HepG2 (cell line): ENCODE results near the gene TWNK. TPM values are rescaled to one million over a fixed set of nuclear protein-coding genes. Genes with fewer than 3 reads are reported as not detected.
A peak's percentile ranks its signal among the peaks of the same experiment; 100 is the strongest.

Experiments
- AGO1 ChIP-seq: fragments of 200-400 bp; formaldehyde crosslinking; IDR thresholded peaks from 2 replicates; pipeline ENCODE4 v1.6.1; 2017; ENCODE audit warnings: mild to moderate bottlenecking, low read depth, low read length, moderate library complexity; ENCODE audit not compliant: poor library complexity, severe bottlenecking
- AKNA ChIP-seq: sonication (generic); formaldehyde crosslinking; IDR thresholded peaks from 2 replicates; pipeline ENCODE4 v1.4.0; 2020; ENCODE audit warnings: missing genetic modification reagents, borderline replicate concordance
- BRD4 ChIP-seq: sonication (generic); formaldehyde crosslinking; IDR thresholded peaks from 2 replicates; pipeline ENCODE4 v1.4.0; 2020; ENCODE audit warnings: missing genetic modification reagents
- ELF4 ChIP-seq: sonication (generic); formaldehyde crosslinking; IDR thresholded peaks from 2 replicates; pipeline ENCODE4 v1.5.0; 2020; ENCODE audit warnings: missing genetic modification reagents, mild to moderate bottlenecking, moderate library complexity, borderline replicate concordance
- HMGXB4 ChIP-seq, 2 experiments: sonication (generic) in 1 of 2; formaldehyde crosslinking in 1 of 2; IDR thresholded peaks; 2 replicates each; pipeline versions ENCODE4 v1.4.0 to v1.6.1; 2018 to 2020; ENCODE audit warnings: missing genetic modification reagents in 2 of 2, borderline replicate concordance in 1 of 2, low read depth in 1 of 2, mild to moderate bottlenecking in 1 of 2, missing biosample characterization in 1 of 2
- KLF12 ChIP-seq: sonication (generic); formaldehyde crosslinking; IDR thresholded peaks from 2 replicates; pipeline ENCODE4 v1.4.0; 2020; ENCODE audit warnings: missing genetic modification reagents, borderline replicate concordance
- MAZ ChIP-seq, 2 experiments: sonication (generic) in 1 of 2; formaldehyde crosslinking in 1 of 2; IDR thresholded peaks; 2 replicates each; pipeline versions ENCODE4 v1.5.0 to v1.6.1; 2012 to 2020; ENCODE audit warnings: low read depth in 2 of 2, mild to moderate bottlenecking in 2 of 2, borderline replicate concordance in 1 of 2, improper control_type of control experiment in 1 of 2, low read length in 1 of 2, missing genetic modification reagents in 1 of 2, moderate library complexity in 1 of 2
- MBD4 ChIP-seq: IDR thresholded peaks from 2 replicates; pipeline ENCODE4 v1.6.1; 2012; ENCODE audit warnings: low read length, inconsistent platforms, borderline replicate concordance
- NBN ChIP-seq: fragments of 450-650 bp; conservative IDR thresholded peaks from 2 replicates; pipeline ENCODE4 v1.6.1; 2017
- NKX3-1 ChIP-seq: sonication (generic); formaldehyde crosslinking; IDR thresholded peaks from 2 replicates; pipeline ENCODE4 v1.5.0; 2020; ENCODE audit warnings: missing genetic modification reagents
- NR2C2 ChIP-seq: sonication (generic); formaldehyde crosslinking; IDR thresholded peaks from 2 replicates; pipeline ENCODE4 v1.4.0; 2020; ENCODE audit warnings: missing genetic modification reagents, mild to moderate bottlenecking, moderate library complexity, borderline replicate concordance
- PCBP1 ChIP-seq: fragments of 200-400 bp; formaldehyde crosslinking; IDR thresholded peaks from 2 replicates; pipeline ENCODE4 v1.6.1; 2017; ENCODE audit warnings: mild to moderate bottlenecking, low read depth, low read length, borderline replicate concordance
- RARA ChIP-seq: IDR thresholded peaks from 2 replicates; pipeline ENCODE4 v1.6.1; 2016; ENCODE audit warnings: missing genetic modification reagents, missing compliant biosample characterization
- SP1 ChIP-seq, 2 experiments: fragments of 450-650 bp in 1 of 2; sonication (generic) in 1 of 2; formaldehyde crosslinking in 1 of 2; IDR thresholded peaks; 2 replicates each; pipeline versions ENCODE4 v1.4.0 to v1.6.1; 2016 to 2020; ENCODE audit warnings: missing genetic modification reagents in 1 of 2
- SP5 ChIP-seq: IDR thresholded peaks from 2 replicates; pipeline ENCODE4 v1.6.1; 2016; ENCODE audit warnings: low read depth, borderline replicate concordance
- ZMYM4 ChIP-seq: sonication (generic); formaldehyde crosslinking; IDR thresholded peaks from 2 replicates; pipeline ENCODE4 v1.8.1; 2023; ENCODE audit warnings: mild to moderate bottlenecking, missing genetic modification reagents
- ZNF260 ChIP-seq: sonication (generic); formaldehyde crosslinking; IDR thresholded peaks from 2 replicates; pipeline ENCODE4 v1.4.0; 2020; ENCODE audit warnings: missing genetic modification reagents, low read depth, mild to moderate bottlenecking, borderline replicate concordance
- ZSCAN25 ChIP-seq: sonication (generic); formaldehyde crosslinking; IDR thresholded peaks from 2 replicates; pipeline ENCODE4 v1.8.0; 2022; ENCODE audit warnings: mild to moderate bottlenecking, missing genetic modification reagents
- ZSCAN5A ChIP-seq: sonication (generic); formaldehyde crosslinking; IDR thresholded peaks from 2 replicates; pipeline ENCODE4 v1.8.0; 2022; ENCODE audit warnings: mild to moderate bottlenecking, missing genetic modification reagents, borderline replicate concordance
- polyA plus RNA-seq, 8 experiments: library from polyadenylated mRNA; depleted of rRNA in 3 of 8; stranded (reverse) in 7 of 8; unstranded in 1 of 8; fragments of >200 nt; fragmentation: Illumina TruSeq in 4 of 8; extraction: Trizol in 4 of 8; gene quantifications; 2 replicates each; pipeline versions ENCODE4 v1.2.1 to v1.2.3, GENCODE V29; 2011 to 2016; ENCODE audit warnings: low read depth in 4 of 8, missing spikeins in 1 of 8, mixed read lengths in 1 of 8; ENCODE audit not compliant: insufficient read depth in 1 of 8
- total RNA-seq, 5 experiments: library from RNA; depleted of rRNA; stranded (reverse); fragments of >200 nt; fragmentation: Illumina TruSeq; extraction: Trizol; gene quantifications; 2 replicates each; pipeline ENCODE4 v1.2.3, GENCODE V29; 2016; ENCODE audit warnings: low read depth in 1 of 5

The TWNK gene
- total and polyA plus RNA-seq, 2 of the 13 experiments (the other 11 are each of a cell fraction or from before 2014, with no cell fraction given): 10.7 to 16.5 TPM

GRCh38 chr10:101031796-101032636, 44.7 kb downstream of the TWNK start (continued):
- TF ChIP-seq AKNA (no peak), BRD4 (CRISPR knock-in tag) (0 out of 2 replicates have a peak, but pooled peaks have one; percentile 17), RARA (CRISPR knock-in tag) (0 out of 2 replicates have a peak, but pooled peaks have one; percentile 14), SP1 (IDR thresholded peaks at IDR 0.05) (no peak), SP1 (CRISPR knock-in tag; IDR thresholded peaks at IDR 0.05) (no peak), SP5 (CRISPR knock-in tag) (peak; percentile 50; the same call in 1 of the 2 replicates), KLF12 (CRISPR knock-in tag) (0 out of 2 replicates have a peak, but pooled peaks have one; percentile 42), ZSCAN5A (no peak), ZSCAN25 (CRISPR knock-in tag) (no peak), NR2C2 (peak; percentile 33; the same call in 1 of the 2 replicates), NBN (no peak), MAZ (IDR thresholded peaks at IDR 0.05; ENCODE audit: borderline replicate concordance, low read depth, low read length) (no peak), MAZ (CRISPR knock-in tag; IDR thresholded peaks at IDR 0.05; ENCODE audit: low read depth) (peak; percentile 17; the same call in 1 of the 2 replicates), ZMYM4 (CRISPR knock-in tag) (0 out of 2 replicates have a peak, but pooled peaks have one; percentile 19), ZNF260 (CRISPR knock-in tag) (0 out of 2 replicates have a peak, but pooled peaks have one; percentile 54), NKX3-1 (no peak), HMGXB4 (CRISPR knock-in tag; IDR thresholded peaks at IDR 0.05; ENCODE audit: borderline replicate concordance in 1 of 2, low read depth in 1 of 2) (peak in 1 of 2 experiments; percentile 2; a peak in 1 of 4 replicates), AGO1 (peak; percentile 61), MBD4 (no peak), ELF4 (CRISPR knock-in tag) (no peak), PCBP1 (0 out of 2 replicates have a peak, but pooled peaks have one; percentile 38)
